PC-9 (cell line): ENCODE data around the gene SCAPER.

ENCODE experiments used
- EZH2 ChIP-seq: fragments of 200-600 bp; sonication (generic); IDR thresholded peaks from 2 replicates; pipeline ENCODE4 v1.8.0; 2017; ENCODE audit warnings: antibody characterized with exemption, low read depth
- TF ChIP-seq, protein P1 (sequence below): fragments of 200-600 bp; sonication (generic); conservative IDR thresholded peaks from 2 replicates; pipeline ENCODE4 v1.6.1; 2017; ENCODE audit warnings: mixed run types, antibody characterized with exemption, mild to moderate bottlenecking, moderate library complexity

DNA sequence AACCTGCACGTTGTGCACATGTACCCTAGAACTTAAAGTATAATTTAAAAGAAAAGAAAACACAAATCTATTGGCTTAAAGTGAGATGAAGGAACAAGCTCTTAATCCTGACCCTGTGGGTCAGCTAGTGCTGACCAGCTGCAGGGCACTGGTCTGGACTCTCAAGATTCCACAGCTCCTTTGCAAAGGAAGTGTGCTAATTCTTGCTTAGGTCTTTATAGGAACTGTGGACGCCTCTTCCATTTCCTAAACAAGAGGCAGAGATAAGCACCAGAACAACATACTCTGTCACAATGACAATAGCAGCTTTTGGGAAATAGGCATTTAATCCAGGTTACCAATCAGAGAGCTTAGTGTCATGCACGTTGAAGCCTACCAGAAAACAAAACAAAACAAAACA is 402.5 kb downstream of the SCAPER start:
- TF ChIP-seq, protein P1, sequence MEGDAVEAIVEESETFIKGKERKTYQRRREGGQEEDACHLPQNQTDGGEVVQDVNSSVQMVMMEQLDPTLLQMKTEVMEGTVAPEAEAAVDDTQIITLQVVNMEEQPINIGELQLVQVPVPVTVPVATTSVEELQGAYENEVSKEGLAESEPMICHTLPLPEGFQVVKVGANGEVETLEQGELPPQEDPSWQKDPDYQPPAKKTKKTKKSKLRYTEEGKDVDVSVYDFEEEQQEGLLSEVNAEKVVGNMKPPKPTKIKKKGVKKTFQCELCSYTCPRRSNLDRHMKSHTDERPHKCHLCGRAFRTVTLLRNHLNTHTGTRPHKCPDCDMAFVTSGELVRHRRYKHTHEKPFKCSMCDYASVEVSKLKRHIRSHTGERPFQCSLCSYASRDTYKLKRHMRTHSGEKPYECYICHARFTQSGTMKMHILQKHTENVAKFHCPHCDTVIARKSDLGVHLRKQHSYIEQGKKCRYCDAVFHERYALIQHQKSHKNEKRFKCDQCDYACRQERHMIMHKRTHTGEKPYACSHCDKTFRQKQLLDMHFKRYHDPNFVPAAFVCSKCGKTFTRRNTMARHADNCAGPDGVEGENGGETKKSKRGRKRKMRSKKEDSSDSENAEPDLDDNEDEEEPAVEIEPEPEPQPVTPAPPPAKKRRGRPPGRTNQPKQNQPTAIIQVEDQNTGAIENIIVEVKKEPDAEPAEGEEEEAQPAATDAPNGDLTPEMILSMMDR, result no peak
- TF ChIP-seq EZH2, result no peak
